Neuronal stem cell (in vitro differentiated cells): ENCODE measurements around the gene LRRC27.
A peak's percentile ranks its signal among the peaks of the same experiment; 100 is the strongest.

ENCODE experiments used
- DNase-seq: peaks from one replicate; pipeline ENCODE4 v3.0.0-alpha.2; 2013; ENCODE audit warnings: low spot score
- H2AFZ ChIP-seq: one replicate; pipeline ENCODE4 v1.6.1; 2013; ENCODE audit warnings: mild to moderate bottlenecking, low read length, inconsistent platforms
- H2AK5ac ChIP-seq: 2 replicates; pipeline ENCODE4 v1.6.1; 2013; ENCODE audit warnings: low read depth, mild to moderate bottlenecking, inconsistent platforms, low read length, moderate library complexity, mixed read lengths
- H2BK120ac ChIP-seq: 2 replicates; pipeline ENCODE4 v1.6.1; 2013; ENCODE audit warnings: low read depth, mild to moderate bottlenecking, inconsistent platforms, low read length, moderate library complexity, mixed read lengths
- H2BK12ac ChIP-seq: one replicate; pipeline ENCODE4 v1.6.1; 2013; ENCODE audit warnings: low read length, inconsistent platforms
- H2BK15ac ChIP-seq: 2 replicates; pipeline ENCODE4 v1.6.1; 2013; ENCODE audit warnings: mild to moderate bottlenecking, low read length, inconsistent platforms, mixed read lengths
- H2BK5ac ChIP-seq: one replicate; pipeline ENCODE4 v1.6.1; 2013; ENCODE audit warnings: inconsistent platforms, mild to moderate bottlenecking, low read length, moderate library complexity
- H3K14ac ChIP-seq: one replicate; pipeline ENCODE4 v1.6.1; 2013; ENCODE audit warnings: low read length, inconsistent platforms
- H3K18ac ChIP-seq: 2 replicates; pipeline ENCODE4 v1.6.1; 2013; ENCODE audit warnings: low read length, inconsistent platforms
- H3K23ac ChIP-seq: 2 replicates; pipeline ENCODE4 v1.6.1; 2013; ENCODE audit warnings: low read depth, mild to moderate bottlenecking, mixed read lengths, low read length, inconsistent platforms; ENCODE audit not compliant: poor library complexity
- H3K27ac ChIP-seq: replicated peaks from 3 replicates; pipeline ENCODE4 v1.5.1; 2013; ENCODE audit warnings: low read length, inconsistent platforms
- H3K27me3 ChIP-seq, 3 experiments: 2 replicates each; pipeline ENCODE4 v1.6.1; 2013; ENCODE audit warnings: low read length in 3 of 3, mild to moderate bottlenecking in 2 of 3, inconsistent platforms in 1 of 3, low read depth in 1 of 3, mixed read lengths in 1 of 3, moderate library complexity in 1 of 3; ENCODE audit not compliant: control insufficient read depth in 3 of 3, insufficient read depth in 3 of 3
- H3K36me3 ChIP-seq, 2 donors: replicated peaks in 1 of 2; 2 replicates each; pipeline ENCODE4 v1.6.1; 2013; ENCODE audit warnings: low read length in 2 of 2; ENCODE audit not compliant: control insufficient read depth in 2 of 2, insufficient read depth in 2 of 2
- H3K4ac ChIP-seq: 2 replicates; pipeline ENCODE4 v1.6.1; 2013; ENCODE audit warnings: inconsistent platforms, mild to moderate bottlenecking, low read length, moderate library complexity
- H3K4me1 ChIP-seq, 2 donors: 1 replicate in 1 of 2; 2 replicates in 1 of 2; pipeline ENCODE4 v1.6.1; 2013; ENCODE audit warnings: low read length in 2 of 2, low read depth in 1 of 2; ENCODE audit not compliant: control insufficient read depth in 2 of 2, insufficient read depth in 1 of 2
- H3K4me2 ChIP-seq: one replicate; pipeline ENCODE4 v1.6.1; 2013; ENCODE audit warnings: mild to moderate bottlenecking, low read length, inconsistent platforms; ENCODE audit not compliant: insufficient read depth, poor library complexity, severe bottlenecking
- H3K4me3 ChIP-seq, 2 donors: 2 replicates each; pipeline ENCODE4 v1.5.1; 2013; ENCODE audit warnings: low read length in 2 of 2, mild to moderate bottlenecking in 2 of 2, inconsistent platforms in 1 of 2, moderate library complexity in 1 of 2
- H3K79me1 ChIP-seq: one replicate; pipeline ENCODE4 v1.6.1; 2013; ENCODE audit warnings: low read depth, mild to moderate bottlenecking, inconsistent platforms, low read length, moderate library complexity
- H3K9ac ChIP-seq: one replicate; pipeline ENCODE4 v1.6.1; 2013; ENCODE audit warnings: mild to moderate bottlenecking, low read depth, low read length, inconsistent platforms; ENCODE audit not compliant: poor library complexity
- H3K9me3 ChIP-seq, 2 donors: replicated peaks in 1 of 2; 2 replicates each; pipeline versions ENCODE3 to v1.6.1; 2013; ENCODE audit warnings: low read length in 2 of 2, mild to moderate bottlenecking in 2 of 2, inconsistent platforms in 1 of 2, low read depth in 1 of 2, mixed read lengths in 1 of 2, moderate library complexity in 1 of 2; ENCODE audit not compliant: control insufficient read depth in 2 of 2, insufficient read depth in 1 of 2
- H4K8ac ChIP-seq: one replicate; pipeline ENCODE4 v1.6.1; 2013; ENCODE audit warnings: low read depth, mild to moderate bottlenecking, inconsistent platforms, low read length, moderate library complexity
- H4K91ac ChIP-seq: one replicate; pipeline ENCODE4 v1.6.1; 2013; ENCODE audit warnings: low read length, low read depth, mild to moderate bottlenecking, inconsistent platforms; ENCODE audit not compliant: poor library complexity
- WGBS, 2 donors: extraction: QIAGEN DNeasy Blood & Tissue Kit; methylation state at CpG; one replicate each; pipeline ENCODE4 v1.1.7; 2013; ENCODE audit warnings: missing lambda C conversion rate in 2 of 2, mixed read lengths in 1 of 2; ENCODE audit not compliant: insufficient read length in 2 of 2, insufficient replicate concordance in 1 of 2; ENCODE audit errors: extremely low coverage in 2 of 2; 5-methylcytosine and 5-hydroxymethylcytosine counted together

LRRC27 gene

GRCh38 chr10:132390921-132391675 lies 59.1 kb downstream of the LRRC27 start:
- DNase-seq: no peak
- Histone ChIP-seq H2BK15ac (no peak overlapping the region), H3K9me3 (peaks cover 0 to 4% of the 10 kb centered on the region in 2 donors), H3K79me1 (no peaks in the 10 kb centered on the region), H3K27ac (no peak overlapping the region), H3K4me2 (no peak overlapping the region), H2AK5ac (no peak overlapping the region), H2BK5ac (no peak overlapping the region), H2BK120ac (no peak overlapping the region), H3K4me3 (no peak overlapping the region), H3K4me1 (peaks cover 4 to 6% of the 10 kb centered on the region in 2 donors), H3K14ac (no peak overlapping the region), H3K27me3 (peaks cover 0 to 17% (median 11%) of the 10 kb centered on the region in 3 experiments), H4K8ac (no peak overlapping the region), H3K4ac (no peak overlapping the region), H4K91ac (no peak overlapping the region), H3K18ac (no peak overlapping the region), H3K23ac (no peak overlapping the region), H3K9ac (no peak overlapping the region), H3K36me3 (no peaks in the 10 kb centered on the region), H2BK12ac (no peak overlapping the region), H2AFZ (no peak overlapping the region)
- no CpG with 5 or more reads among the region's 19 CpGs for WGBS, 2 donors

- Histone ChIP-seq H3K27ac (no peak overlapping the region), H3K4me1 (peaks cover 4 to 6% of the 10 kb centered on the region in 2 donors), H3K36me3 (no peaks in the 10 kb centered on the region), H2BK15ac (no peak overlapping the region), H2BK12ac (no peak overlapping the region), H3K23ac (no peak overlapping the region), H2AFZ (no peak overlapping the region), H3K9ac (no peak overlapping the region), H3K18ac (no peak overlapping the region), H2AK5ac (no peak overlapping the region), H3K4ac (no peak overlapping the region), H3K27me3 (peaks cover 0 to 17% (median 11%) of the 10 kb centered on the region in 3 experiments), H3K4me2 (no peak overlapping the region), H4K91ac (no peak overlapping the region), H4K8ac (no peak overlapping the region), H2BK120ac (no peak overlapping the region), H3K4me3 (no peak overlapping the region), H3K14ac (no peak overlapping the region), H2BK5ac (no peak overlapping the region), H3K79me1 (no peaks in the 10 kb centered on the region), H3K9me3 (peaks cover 0 to 4% of the 10 kb centered on the region in 2 donors)
- no CpG with 5 or more reads among the region's 4 CpGs for WGBS, 2 donors
- no peak for DNase-seq
Measured at GRCh38 chr10:132391676-132392020, 59.7 kb downstream of the LRRC27 start.

GRCh38 chr10:132392184-132392800 lies 60.3 kb downstream of the LRRC27 start:
- Histone ChIP-seq H3K79me1 (no peaks in the 10 kb centered on the region), H3K9ac (no peak overlapping the region), H3K4me3 (peak overlapping the region in 1 of 2 donors; percentile 63), H2BK120ac (no peak overlapping the region), H3K36me3 (no peaks in the 10 kb centered on the region), H2AFZ (no peak overlapping the region), H3K4me2 (no peak overlapping the region), H3K23ac (peak overlapping the region; percentile 1), H4K91ac (no peak overlapping the region), H2AK5ac (no peak overlapping the region), H3K27ac (no peak overlapping the region), H3K4ac (no peak overlapping the region), H2BK5ac (no peak overlapping the region), H3K18ac (no peak overlapping the region), H3K4me1 (peaks cover 4 to 6% of the 10 kb centered on the region in 2 donors), H3K9me3 (peaks cover 0 to 4% of the 10 kb centered on the region in 2 donors), H3K14ac (no peak overlapping the region), H4K8ac (no peak overlapping the region), H3K27me3 (peaks cover 0 to 17% (median 11%) of the 10 kb centered on the region in 3 experiments), H2BK15ac (no peak overlapping the region), H2BK12ac (no peak overlapping the region)
- WGBS, 2 donors: 83% methylated on average over 1 of the region's 2 CpGs; no CpG with 5 or more reads in 1 of the 2 donors
- DNase-seq: no peak
